Nucleus accumbens (tissue), 56 donors: ENCODE results near the gene TTC31.

ENCODE experiments used
- DNase-seq, 56 donors: peaks; one replicate each; lab custom pipeline; 2025; lab: John Stamatoyannopoulos, UW

The TTC31 gene

DNA sequence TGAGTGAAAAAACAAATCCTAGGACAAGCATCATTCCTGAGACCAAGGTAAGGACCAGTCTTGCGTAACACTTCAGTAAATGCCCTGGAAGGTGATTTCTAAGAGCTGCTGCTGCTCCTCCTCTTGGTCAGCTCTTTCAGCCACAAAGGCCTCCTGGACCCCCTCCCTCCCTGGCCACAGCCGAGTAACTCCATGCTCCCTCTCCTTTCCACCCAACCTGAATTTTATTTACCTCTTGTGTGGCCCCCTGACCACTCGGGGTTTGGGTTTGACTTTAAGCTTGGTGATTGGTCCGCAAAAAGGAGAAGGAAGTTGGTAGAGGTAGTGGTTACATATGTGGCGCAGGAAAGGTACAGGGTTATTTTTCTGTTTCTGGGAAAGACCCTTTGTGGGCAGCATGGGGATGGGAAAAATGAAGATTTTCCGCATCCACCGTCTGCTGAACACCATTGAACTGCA is 56.0 kb downstream of the TTC31 start:
- DNase-seq = no peak

DNA sequence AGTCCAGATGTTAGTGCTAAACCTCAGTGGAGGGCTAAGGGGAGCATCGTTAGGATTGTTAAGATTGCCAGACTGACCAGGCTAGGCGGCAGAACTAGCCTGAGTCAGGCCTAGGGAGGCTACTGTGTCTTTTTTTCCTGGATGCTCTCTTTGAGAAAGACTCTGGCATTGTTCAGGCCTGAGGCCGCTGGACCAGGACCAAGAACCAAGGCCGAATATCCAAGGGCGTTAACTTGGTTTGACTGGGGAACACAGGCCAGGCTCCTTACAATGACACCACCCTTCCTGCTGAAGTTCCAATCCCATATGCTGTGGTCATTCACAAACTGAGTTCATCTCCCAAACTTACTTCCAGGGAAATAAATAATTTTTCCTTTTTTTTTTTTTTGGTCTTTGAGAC is 57.4 kb downstream of the TTC31 start:
- no peak for DNase-seq

- no peak for DNase-seq
Measured at GRCh38 chr2:74542978-74543377, 60.1 kb downstream of the TTC31 start.
